Aorta (tissue), 5 donors: Measurements from ENCODE around the gene OSGEP. TPM values are rescaled to one million over a fixed set of nuclear protein-coding genes. Genes with fewer than 3 reads are reported as not detected.

Experiments used
- ATAC-seq: fragments of 200-7000 bp; cut with Tn5 transposase; one replicate; pipeline ENCODE4 v1.9.1; 2022; ENCODE audit warnings: moderate library complexity; ENCODE audit not compliant: low FRiP score
- DNase-seq, 2 donors: peaks; one replicate each; pipeline ENCODE4 v3.0.0-alpha.2; 2020
- H3K27ac ChIP-seq, 2 donors: one replicate each; pipeline ENCODE4 v1.5.1; 2013; ENCODE audit warnings: low read length in 2 of 2, mild to moderate bottlenecking in 2 of 2, moderate library complexity in 2 of 2, control low read depth in 1 of 2, inconsistent platforms in 1 of 2, low read depth in 1 of 2
- H3K27me3 ChIP-seq, 2 donors: one replicate each; pipeline ENCODE4 v1.6.1; 2013; ENCODE audit warnings: control low read depth in 1 of 2, low read length in 1 of 2, mild to moderate bottlenecking in 1 of 2, moderate library complexity in 1 of 2; ENCODE audit not compliant: insufficient read depth in 2 of 2, control insufficient read depth in 1 of 2
- H3K36me3 ChIP-seq, 2 donors: one replicate each; pipeline ENCODE4 v1.6.1; 2013; ENCODE audit warnings: control low read depth in 1 of 2, low read length in 1 of 2, mild to moderate bottlenecking in 1 of 2; ENCODE audit not compliant: insufficient read depth in 2 of 2, control insufficient read depth in 1 of 2
- H3K4me1 ChIP-seq, 2 donors: one replicate each; pipeline ENCODE4 v1.6.1; 2013; ENCODE audit warnings: low read length in 2 of 2, control low read depth in 1 of 2, mild to moderate bottlenecking in 1 of 2, moderate library complexity in 1 of 2; ENCODE audit not compliant: insufficient read depth in 2 of 2, control insufficient read depth in 1 of 2
- H3K4me3 ChIP-seq, 2 donors: one replicate each; pipeline ENCODE4 v1.5.1; 2013; ENCODE audit warnings: low read length in 2 of 2, control low read depth in 1 of 2, mild to moderate bottlenecking in 1 of 2
- H3K9me3 ChIP-seq: one replicate; pipeline ENCODE4 v1.6.1; 2013; ENCODE audit warnings: mild to moderate bottlenecking, low read length; ENCODE audit not compliant: control insufficient read depth
- WGBS, 2 donors: extraction: QIAGEN DNeasy Blood & Tissue Kit; methylation state at CpG; one replicate each; pipeline ENCODE4 v1.1.7; 2013; 5-methylcytosine and 5-hydroxymethylcytosine counted together
- intact Hi-C, 2 donors: fragments of 100-400 bp; cut with DNase I; formaldehyde crosslinking; loops; one replicate each; pipeline versions ENCODE4 v1.14.2 to v1.15.0; 2022
- polyA plus RNA-seq, 2 donors: library from polyadenylated mRNA; stranded (reverse); fragments of 200-250 nt; gene quantifications; one replicate each; pipeline ENCODE4 v1.2.3, GENCODE V29; 2013
- total RNA-seq, 2 donors: library from RNA; stranded (reverse); fragmentation: NEBNext Ultra II Directional; extraction: Animal tissue kit (Norgen Biotek cat#: 25700); gene quantifications; one replicate each; pipeline ENCODE4 v1.2.1, GENCODE V29; 2021
- donor health status: healthy with polysubstance abuse.
- donor health status: Bipolar disorder and iron deficiency.
- donor health status: DM: no; HTN: no; CAD: no.
- donor health status: DM: no; HTN: no; CAD: no.
- donor health status: DM: yes; HTN: yes; CAD: no.

The OSGEP gene
- total and polyA plus RNA-seq, 4 donors, result 14.9 to 82.1 (median 33.7) TPM

DNA sequence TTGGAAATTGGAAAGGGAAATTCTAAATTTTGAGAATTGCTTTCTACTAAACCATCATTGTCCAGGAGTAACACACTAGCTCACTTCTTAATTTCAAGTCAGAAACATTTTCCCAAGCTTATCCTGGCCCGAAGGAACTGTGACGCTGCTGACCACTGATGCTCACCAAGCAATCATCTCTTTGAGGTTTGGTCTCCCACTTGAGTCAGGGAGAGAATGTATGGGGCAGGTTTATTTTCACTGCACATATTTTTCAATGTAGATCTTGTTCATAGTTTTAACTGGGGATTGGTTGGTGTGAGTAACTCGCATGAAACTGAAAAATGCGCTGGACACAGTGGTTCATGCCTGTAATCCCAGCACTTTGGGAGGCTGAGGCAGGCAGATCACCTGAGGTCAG, 37.9 kb upstream of the OSGEP start:
- H3K27ac ChIP-seq, result no peak overlapping the region
- intact Hi-C loops, result no loop called here

GRCh38 chr14:20490563-20490962, 36.0 kb upstream of the OSGEP start:
- Histone ChIP-seq H3K4me1 (no peaks in the 10 kb centered on the region), H3K9me3 (peaks cover 1% of the 10 kb centered on the region), H3K27me3 (peaks cover 0 to 5% of the 10 kb centered on the region in 2 donors), H3K4me3 (no peak overlapping the region), H3K27ac (no peak overlapping the region), H3K36me3 (no peaks in the 10 kb centered on the region)
- 50 to 51% methylated on average over 6 of the region's 6 CpGs for WGBS, 2 donors
- intact Hi-C loops, result no loop called here
- DNase-seq, result no peak
- no peak for ATAC-seq

More for the DNA sequence above, 37.9 kb upstream of the OSGEP start:
- ATAC-seq (no peak), DNase-seq (no peak)
- Histone ChIP-seq H3K9me3 (peaks cover 1% of the 10 kb centered on the region), H3K4me1 (no peaks in the 10 kb centered on the region), H3K27me3 (peaks cover 0 to 2% of the 10 kb centered on the region in 2 donors), H3K4me3 (no peak overlapping the region), H3K36me3 (no peaks in the 10 kb centered on the region)
- WGBS, 2 donors, result 90 to 94% methylated on average over 4 of the region's 4 CpGs

DNA sequence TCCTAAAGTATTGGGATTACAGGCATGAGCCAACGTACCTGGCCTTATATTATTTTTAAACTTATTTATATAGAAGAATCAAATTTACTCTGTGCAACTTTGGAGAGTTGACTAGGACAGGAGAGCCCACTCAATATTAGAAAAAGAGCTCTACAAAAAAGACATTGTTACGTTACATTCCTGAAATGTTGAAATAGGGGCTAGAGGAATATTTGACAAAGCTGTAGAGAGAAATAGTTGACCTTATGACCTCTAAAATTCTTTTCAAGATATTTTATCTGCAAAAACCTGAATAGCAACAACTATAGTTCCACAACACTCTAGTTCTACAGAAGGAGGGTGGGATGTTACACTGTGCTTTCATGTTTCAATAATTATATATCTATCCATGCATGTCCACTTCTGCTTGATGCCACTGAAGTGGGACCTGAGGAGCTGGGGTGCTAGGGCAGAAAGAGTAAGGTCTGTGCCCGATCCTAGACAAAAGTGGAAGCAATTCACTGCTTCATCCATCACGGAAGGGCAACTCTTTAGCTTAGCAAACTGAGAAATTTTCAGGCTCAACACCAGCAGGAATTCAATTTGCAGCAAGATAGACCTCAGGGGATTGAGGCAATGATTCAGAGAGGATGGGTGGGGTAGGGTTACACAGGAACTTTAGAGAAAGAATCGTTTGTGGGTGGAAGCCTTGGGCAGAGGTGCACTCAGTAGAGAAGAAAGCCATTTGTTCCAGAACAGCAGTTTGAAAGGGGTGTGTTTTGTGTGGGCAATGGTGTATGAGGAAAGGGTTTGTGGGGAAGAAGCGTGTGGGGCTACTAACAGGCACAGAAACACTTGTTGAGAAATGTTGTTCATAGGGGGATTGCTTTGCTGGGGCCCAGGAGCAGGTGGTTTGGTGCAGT, 34.7 kb upstream of the OSGEP start:
- DNase-seq (no peak), ATAC-seq (no peak)
- Histone ChIP-seq H3K27me3 (peaks cover 0 to 5% of the 10 kb centered on the region in 2 donors), H3K9me3 (peaks cover 1% of the 10 kb centered on the region), H3K4me1 (no peaks in the 10 kb centered on the region), H3K27ac (no peak overlapping the region), H3K36me3 (no peaks in the 10 kb centered on the region), H3K4me3 (no peak overlapping the region)
- WGBS, 2 donors, result 36 to 51% methylated on average over 6 of the region's 6 CpGs
- intact Hi-C loops, result no loop called here

- H3K27ac ChIP-seq, result no peak overlapping the region
- no peak for DNase-seq
- no peak for ATAC-seq
- no peak overlapping the region for H3K4me3 ChIP-seq
- peaks cover 0 to 5% of the 10 kb centered on the region in 2 donors for H3K27me3 ChIP-seq
- H3K9me3 ChIP-seq, result peaks cover 1% of the 10 kb centered on the region
- no peaks in the 10 kb centered on the region for H3K4me1 ChIP-seq
- intact Hi-C loops, result no loop called here
- H3K36me3 ChIP-seq, result no peaks in the 10 kb centered on the region
Observed at GRCh38 chr14:20487396-20487725, 32.7 kb upstream of the OSGEP start.

DNA sequence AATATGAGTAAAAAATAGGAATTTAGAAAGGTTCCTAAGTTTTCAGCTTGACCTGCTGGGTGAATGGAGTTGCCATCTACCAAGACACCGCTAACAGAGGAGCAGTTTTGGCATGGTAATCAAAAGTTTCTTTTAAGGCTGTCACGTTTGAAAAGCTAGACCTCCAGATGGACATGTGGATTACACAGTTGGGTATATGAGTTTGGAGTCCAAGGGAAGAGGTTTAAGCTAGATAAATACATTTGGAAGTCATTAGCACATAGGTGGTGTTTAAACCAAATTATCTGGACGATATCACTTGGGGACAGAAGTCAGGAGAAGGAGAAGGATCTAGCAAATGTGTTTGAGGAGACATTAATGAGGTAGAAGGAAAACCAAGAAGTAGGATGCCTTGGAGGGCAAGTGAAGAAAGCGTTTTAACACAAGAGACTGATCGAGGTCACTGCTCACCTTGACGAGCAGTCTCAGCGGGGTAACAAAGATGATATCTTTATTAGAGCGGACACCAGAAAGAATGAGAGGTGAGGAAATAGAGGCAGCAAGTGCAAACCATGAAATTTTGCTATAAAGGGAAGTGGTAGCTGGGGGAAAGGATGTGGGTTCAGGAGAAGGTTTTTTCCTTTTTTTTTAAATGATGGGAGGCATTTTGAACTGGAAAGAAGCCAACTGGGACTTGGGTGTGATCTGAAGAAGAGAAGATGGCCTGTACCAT, 32.2 kb upstream of the OSGEP start:
- peaks cover 1% of the 10 kb centered on the region for H3K9me3 ChIP-seq
- intact Hi-C loops, result no loop called here
- H3K36me3 ChIP-seq, result no peaks in the 10 kb centered on the region
- H3K27ac ChIP-seq, result no peak overlapping the region
- H3K27me3 ChIP-seq, result peaks cover 0 to 5% of the 10 kb centered on the region in 2 donors
- no peaks in the 10 kb centered on the region for H3K4me1 ChIP-seq
- H3K4me3 ChIP-seq, result no peak overlapping the region
- no peak for DNase-seq
- WGBS, 2 donors, result 76 to 78% methylated on average over 8 of the region's 8 CpGs
- no peak for ATAC-seq

DNA sequence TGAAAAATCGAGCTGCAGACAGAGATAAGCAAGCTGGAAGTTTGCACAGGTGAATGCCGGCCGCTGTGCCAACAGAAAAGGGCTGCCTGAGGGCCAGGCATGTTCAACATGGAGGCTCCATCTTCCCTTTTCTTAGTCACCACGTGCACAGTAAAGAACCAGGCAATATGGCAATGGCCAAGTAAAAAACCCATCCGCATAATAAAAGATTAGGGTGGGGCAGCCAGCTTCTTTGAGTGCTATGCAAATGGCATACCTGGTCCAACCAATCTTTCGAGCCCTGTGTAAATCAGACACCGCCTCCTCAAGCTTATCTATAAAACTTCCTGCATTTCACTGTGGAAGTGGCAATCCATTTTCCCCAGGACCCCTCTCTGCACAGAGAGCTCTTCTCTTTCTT, 31.3 kb upstream of the OSGEP start:
- Histone ChIP-seq H3K27me3 (peaks cover 0 to 5% of the 10 kb centered on the region in 2 donors), H3K9me3 (peaks cover 1% of the 10 kb centered on the region), H3K4me1 (no peaks in the 10 kb centered on the region), H3K4me3 (no peak overlapping the region), H3K36me3 (no peaks in the 10 kb centered on the region), H3K27ac (no peak overlapping the region)
- DNase-seq (no peak), ATAC-seq (no peak)
- intact Hi-C loops, result no loop called here
- WGBS, 2 donors, result 66% methylated on average over 7 of the region's 7 CpGs

- H3K27me3 ChIP-seq, result peaks cover 0 to 1% of the 10 kb centered on the region in 2 donors
- H3K36me3 ChIP-seq, result no peaks in the 10 kb centered on the region
- H3K4me1 ChIP-seq, result no peaks in the 10 kb centered on the region
- H3K27ac ChIP-seq, result no peak overlapping the region
- intact Hi-C loops, result no loop called here
- DNase-seq (no peak), ATAC-seq (no peak)
- H3K4me3 ChIP-seq, result no peak overlapping the region
- H3K9me3 ChIP-seq, result no peaks in the 10 kb centered on the region
- 74 to 75% methylated on average over 5 of the region's 5 CpGs for WGBS, 2 donors
Observed at GRCh38 chr14:20482382-20482781, 27.8 kb upstream of the OSGEP start.

- Histone ChIP-seq H3K36me3 (peaks cover 9 to 11% of the 10 kb centered on the region in 2 donors), H3K4me1 (no peaks in the 10 kb centered on the region), H3K27ac (no peak overlapping the region), H3K27me3 (no peaks in the 10 kb centered on the region), H3K9me3 (no peaks in the 10 kb centered on the region), H3K4me3 (no peak overlapping the region)
- intact Hi-C loops, result loop anchor here in 1 of 2 donors (10.0 kb wide), 1 partner anchor 126 kb away; no protein-coding TSS in a partner anchor
- ATAC-seq (no peak), DNase-seq (no peak)
- WGBS, 2 donors, result 91 to 95% methylated on average over 2 of the region's 2 CpGs
Observed at GRCh38 chr14:20478894-20479293, 24.3 kb upstream of the OSGEP start.
